SK-N-MC (cell line): ENCODE results near the gene ATE1.

Experiments
- DNase-seq: peaks from one replicate; pipeline ENCODE4 v3.0.0-alpha.2; 2011; ENCODE audit warnings: low read depth, low spot score
- H3K27ac ChIP-seq: fragments of 200-600 bp; sonication (generic); 2 replicates; pipeline ENCODE4 v1.5.1; 2016; ENCODE audit warnings: mixed run types
- H3K36me3 ChIP-seq: fragments of 200-600 bp; sonication (generic); 2 replicates; pipeline ENCODE4 v1.6.1; 2017; ENCODE audit warnings: antibody characterized with exemption, low read length, mixed read lengths; ENCODE audit not compliant: insufficient read depth
- H3K4me3 ChIP-seq: fragments of 200-600 bp; sonication (generic); 2 replicates; pipeline ENCODE4 v1.5.1; 2016
- H3K9ac ChIP-seq: fragments of 200-600 bp; sonication (generic); 2 replicates; pipeline ENCODE4 v1.8.0; 2017; ENCODE audit warnings: mixed run types, mixed read lengths; ENCODE audit not compliant: insufficient read length
- H3K9me3 ChIP-seq: fragments of 200-600 bp; sonication (generic); 2 replicates; pipeline ENCODE4 v1.6.1; 2017; ENCODE audit warnings: low read depth, mild to moderate bottlenecking, antibody characterized with exemption, low read length, moderate library complexity, mixed read lengths
- EZH2 ChIP-seq: fragments of 200-600 bp; sonication (generic); IDR thresholded peaks from one replicate; pipeline ENCODE4 v1.6.1; 2017; ENCODE audit warnings: antibody characterized with exemption
- FOXP2 ChIP-seq: optimal IDR thresholded peaks from 2 replicates; pipeline ENCODE3; 2011; ENCODE audit warnings: mild to moderate bottlenecking, moderate library complexity; ENCODE audit not compliant: insufficient read depth; ENCODE audit errors: extremely low read length, control extremely low read depth
- POLR2AphosphoS5 ChIP-seq: IDR thresholded peaks from 2 replicates; pipeline ENCODE4 v1.6.1; 2012; ENCODE audit warnings: mild to moderate bottlenecking, low read depth, low read length, borderline replicate concordance

Gene ATE1

GRCh38 chr10:121959671-121960070 lies 31.8 kb upstream of the ATE1 start:
- no peak for DNase-seq
- TF ChIP-seq FOXP2 (no peak), POLR2AphosphoS5 (no peak), EZH2 (no peak)
- H3K36me3 ChIP-seq: peaks cover 7% of the 10 kb centered on the region
- no peak overlapping the region for H3K4me3 ChIP-seq
- H3K27ac ChIP-seq: no peak overlapping the region
- no peaks in the 10 kb centered on the region for H3K9me3 ChIP-seq
- no peak overlapping the region for H3K9ac ChIP-seq

GRCh38 chr10:121956111-121957061 lies 28.6 kb upstream of the ATE1 start:
- no peak overlapping the region for H3K27ac ChIP-seq
- no peak for DNase-seq

DNA sequence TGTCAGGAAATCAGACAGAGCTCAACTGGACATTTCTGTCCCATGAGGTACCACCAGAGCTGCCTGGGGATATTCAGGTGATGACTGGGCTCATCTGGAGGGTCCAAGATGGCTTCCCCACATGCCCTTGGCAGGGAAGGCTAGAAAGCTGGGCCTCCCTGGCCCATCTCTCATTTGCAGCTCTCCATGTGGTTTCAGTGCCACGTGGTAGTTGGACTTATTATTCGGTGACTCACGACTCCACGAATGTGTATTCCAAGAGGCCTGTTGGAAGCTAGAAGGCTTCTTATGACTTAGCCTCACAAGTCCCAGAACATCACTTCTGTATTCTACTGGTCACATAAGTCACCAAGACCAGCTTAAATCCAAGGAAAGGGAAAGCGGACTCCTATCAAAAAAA lies 24.4 kb upstream of the ATE1 start:
- TF ChIP-seq EZH2 (no peak), POLR2AphosphoS5 (no peak), FOXP2 (no peak)
- no peak for DNase-seq
- no peak overlapping the region for H3K27ac ChIP-seq

More at GRCh38 chr10:121956111-121957061, 28.6 kb upstream of the ATE1 start:
- TF ChIP-seq FOXP2: no peak
- no peak for TF ChIP-seq POLR2AphosphoS5
- no peak for TF ChIP-seq EZH2
- Histone ChIP-seq H3K9ac (no peak overlapping the region), H3K9me3 (no peaks in the 10 kb centered on the region), H3K4me3 (no peak overlapping the region), H3K36me3 (peaks cover 7% of the 10 kb centered on the region)

DNA sequence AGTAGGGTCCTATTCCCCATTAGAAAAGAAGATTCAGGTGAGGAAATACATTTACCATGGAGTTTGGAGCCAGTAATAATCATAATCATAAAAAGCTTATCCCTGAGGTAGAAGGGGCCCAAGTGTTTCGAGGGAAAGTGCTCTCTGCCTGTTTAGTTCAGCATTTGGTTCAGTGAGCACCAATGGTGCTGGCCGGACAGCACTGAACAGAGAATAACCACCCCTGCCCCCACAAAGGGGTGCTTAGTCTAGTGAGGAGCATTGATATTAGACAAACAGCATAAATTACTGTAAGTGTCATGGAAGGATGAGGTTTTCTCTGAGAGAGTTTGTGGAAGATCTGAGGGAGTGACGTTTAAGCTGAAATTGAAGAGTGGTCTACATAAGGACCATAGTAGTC lies 21.6 kb upstream of the ATE1 start:
- no peak for DNase-seq
- H3K4me3 ChIP-seq: no peak overlapping the region
- TF ChIP-seq EZH2: no peak
- no peak for TF ChIP-seq POLR2AphosphoS5
- no peak for TF ChIP-seq FOXP2
- H3K36me3 ChIP-seq: no peaks in the 10 kb centered on the region
- H3K9ac ChIP-seq: no peak overlapping the region
- H3K27ac ChIP-seq: no peak overlapping the region
- H3K9me3 ChIP-seq: no peaks in the 10 kb centered on the region

More for the DNA sequence above, 24.4 kb upstream of the ATE1 start:
- no peak overlapping the region for H3K4me3 ChIP-seq
- H3K9me3 ChIP-seq: no peaks in the 10 kb centered on the region
- H3K9ac ChIP-seq: no peak overlapping the region
- no peaks in the 10 kb centered on the region for H3K36me3 ChIP-seq

- H3K9me3 ChIP-seq: no peaks in the 10 kb centered on the region
- DNase-seq: no peak
- H3K36me3 ChIP-seq: no peaks in the 10 kb centered on the region
- no peak overlapping the region for H3K4me3 ChIP-seq
- no peak overlapping the region for H3K27ac ChIP-seq
- TF ChIP-seq FOXP2 (no peak), POLR2AphosphoS5 (no peak), EZH2 (no peak)
- no peak overlapping the region for H3K9ac ChIP-seq
These were observed 21.2 kb upstream of the ATE1 start for GRCh38 chr10:121949049-121949448.

- no peak for DNase-seq
- Histone ChIP-seq H3K9ac (no peak overlapping the region), H3K9me3 (no peaks in the 10 kb centered on the region), H3K4me3 (no peak overlapping the region), H3K36me3 (no peaks in the 10 kb centered on the region), H3K27ac (no peak overlapping the region)
- TF ChIP-seq FOXP2 (no peak), POLR2AphosphoS5 (no peak), EZH2 (no peak)
These were observed 19.8 kb upstream of the ATE1 start for GRCh38 chr10:121947343-121948330.

DNA sequence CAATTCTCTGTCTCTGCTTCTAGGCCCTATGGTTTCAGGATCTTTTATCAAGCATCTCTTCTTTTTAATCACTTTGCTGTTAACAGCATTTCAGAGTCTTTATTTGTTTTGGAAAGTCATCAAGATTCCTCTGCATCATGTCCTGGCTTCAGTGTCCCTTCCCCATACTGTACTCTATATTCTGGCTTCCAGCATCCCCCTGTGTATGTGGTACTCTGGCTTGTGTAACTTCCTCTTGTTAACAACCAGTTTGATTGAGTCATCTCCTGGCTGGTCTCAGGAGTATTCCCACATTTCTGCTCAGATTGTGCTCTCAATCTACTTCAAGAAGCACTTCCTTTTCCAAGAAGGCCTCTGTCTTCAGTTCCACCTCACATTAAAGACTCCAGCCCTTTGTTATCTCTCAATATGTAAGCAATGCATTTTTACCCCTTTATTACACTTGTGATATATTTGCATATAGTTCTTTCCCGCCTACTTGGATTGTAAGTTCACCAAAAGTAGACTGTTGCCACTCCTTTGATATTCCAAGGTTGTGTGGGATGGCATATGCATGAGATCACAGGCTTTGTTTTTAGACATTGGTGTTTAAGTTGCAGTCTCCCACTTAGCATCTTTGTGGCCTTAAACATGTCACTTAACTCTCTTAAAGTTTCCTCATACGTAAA lies 15.1 kb upstream of the ATE1 start:
- TF ChIP-seq EZH2 (no peak), FOXP2 (no peak), POLR2AphosphoS5 (no peak)
- Histone ChIP-seq H3K27ac (no peak overlapping the region), H3K4me3 (no peak overlapping the region), H3K36me3 (no peaks in the 10 kb centered on the region), H3K9ac (no peak overlapping the region), H3K9me3 (no peaks in the 10 kb centered on the region)
- DNase-seq: no peak
